Activated T-cell treated with anti-CD3 and anti-CD28 coated beads, Interleukin-2, amount 50 U/mL, for 72 hours (primary cell): ENCODE results near the gene RSRP1. TPM values are rescaled to one million over a fixed set of nuclear protein-coding genes. Genes with fewer than 3 reads are reported as not detected.

ENCODE experiments used
- total RNA-seq, 2 donors: library from RNA; stranded (reverse); gene quantifications; one replicate each; pipeline ENCODE4 v1.2.3, GENCODE V29; 2022

RSRP1 gene
- total RNA-seq, 2 donors from 2014 or later = 181 to 271 TPM

Other genes starting within 250 kb of the RSRP1 start
- gene SYF2, start 15.0 kb downstream of the RSRP1 start, total RNA-seq = 10 to 100 TPM; 64.8 to 78.0 TPM
- under 1 TPM in 1 of 2 donors, not detected in 1; 0.12 TPM for gene RHD, start 25.1 kb upstream of the RSRP1 start, total RNA-seq
- gene TMEM50A, start 90.9 kb upstream of the RSRP1 start, total RNA-seq = 100 to 1,000 TPM; 131 to 136 TPM
- under 1 TPM in 1 of 2 donors, not detected in 1; 0.72 TPM for gene RHCE, start 173.4 kb upstream of the RSRP1 start, total RNA-seq
- gene MACO1, start 183.4 kb upstream of the RSRP1 start, total RNA-seq = 10 to 100 TPM; 22.6 to 26.3 TPM